ENCODE results near the gene EIF4G3. TPM values are rescaled to one million over a fixed set of nuclear protein-coding genes. Genes with fewer than 3 reads are reported as not detected.

The EIF4G3 gene
- polyA plus RNA-seq, 1 of the 3 experiments (the other 2 are of a cell fraction) = 32.0 TPM

Small RNAs within 50 kb of the gene (small RNA-seq; reads per million reads assigned to genes)
- gene AL627311.1 (0 to 0.10 (median 0) reads per million in 7 experiments), gene MIR1256 (0 to 7.6 (median 3.0) reads per million in 7 experiments), gene RNU7-200P (0 reads per million in 7 experiments)

Other genes starting within 250 kb of the EIF4G3 start
- 62.3 and 96.6 TPM in 2 replicates for gene ECE1, start 113.6 kb upstream of the EIF4G3 start, polyA plus RNA-seq (2012; rRNA removed)